ENCODE data around the gene SLC20A1. TPM values are rescaled to one million over a fixed set of nuclear protein-coding genes. Genes with fewer than 3 reads are reported as not detected.
A peak's percentile ranks its signal among the peaks of the same experiment; 100 is the strongest.

Gene SLC20A1
- polyA plus RNA-seq (2013, experiment 1 of 2), result 115 TPM
- polyA plus RNA-seq (2013, experiment 2 of 2), result 83.7 TPM

DNA sequence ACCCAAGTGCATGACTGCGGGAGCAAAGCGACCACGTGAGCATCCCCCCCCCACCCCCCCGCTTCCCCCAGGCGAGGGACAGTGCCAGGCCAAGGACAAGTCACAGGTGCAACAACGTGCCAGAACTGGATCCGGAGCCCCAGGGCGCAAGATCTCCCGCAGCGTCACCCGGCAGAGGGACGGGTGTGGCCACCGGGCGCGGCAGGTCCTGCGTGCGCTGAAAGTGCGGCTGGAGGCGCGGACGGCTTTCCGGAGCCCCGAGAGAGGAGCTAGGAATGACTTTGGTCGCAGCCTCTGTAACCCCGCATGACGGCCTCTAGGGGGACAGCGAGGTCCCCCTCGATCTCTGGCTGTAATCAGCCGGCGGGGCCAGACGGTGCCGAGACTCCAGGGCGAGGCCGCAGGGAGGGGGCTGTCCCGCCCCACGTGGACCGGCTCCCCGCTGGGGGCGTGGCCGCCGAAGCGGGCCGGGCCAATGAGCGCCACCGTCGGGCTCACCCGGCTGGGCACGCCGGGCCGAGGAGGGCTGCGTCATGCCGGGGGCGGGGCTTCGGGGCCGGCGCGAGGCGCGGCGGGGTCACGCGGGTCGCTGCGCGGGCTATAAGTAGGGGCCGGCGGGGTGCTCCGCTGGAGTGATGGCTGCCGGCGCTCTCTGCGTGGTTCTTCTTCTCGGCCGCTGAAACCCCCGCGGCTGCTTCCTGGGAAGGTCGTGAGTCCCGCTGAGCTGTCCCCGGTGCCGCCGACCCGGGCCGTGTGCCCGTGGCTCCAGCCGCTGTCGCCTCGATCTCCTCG is at the start of gene SLC20A1:
TSS of gene SLC20A1 (plus strand) at position 630 of the 792 bp plus-strand sequence. CDS start 890 bp downstream, outside the sequence.
- Histone ChIP-seq H3K4me3 (ENCODE audit: extremely low read depth, insufficient read depth, low read length, poor library complexity, severe bottlenecking) (peak within 1 kb of the TSS; percentile 95), H3K27ac (ENCODE audit: low read depth, low read length, severe bottlenecking) (peak within 1 kb of the TSS; percentile 86), H3K36me3 (ENCODE audit: control insufficient read depth, insufficient read depth, low read length) (peaks cover 39% of the 10 kb centered on the region), H3K4me1 (ENCODE audit: control insufficient read depth, insufficient read depth, low read length, poor library complexity, severe bottlenecking) (peaks cover 50% of the 10 kb centered on the region), H3K9me3 (ENCODE audit: control insufficient read depth, low read length) (no peaks in the 10 kb centered on the region)
- WGBS, 2 experiments (ENCODE audit: insufficient coverage in 2 of 2), result 0% methylated on average over 65 to 70 of the region's 87 CpGs

DNA sequence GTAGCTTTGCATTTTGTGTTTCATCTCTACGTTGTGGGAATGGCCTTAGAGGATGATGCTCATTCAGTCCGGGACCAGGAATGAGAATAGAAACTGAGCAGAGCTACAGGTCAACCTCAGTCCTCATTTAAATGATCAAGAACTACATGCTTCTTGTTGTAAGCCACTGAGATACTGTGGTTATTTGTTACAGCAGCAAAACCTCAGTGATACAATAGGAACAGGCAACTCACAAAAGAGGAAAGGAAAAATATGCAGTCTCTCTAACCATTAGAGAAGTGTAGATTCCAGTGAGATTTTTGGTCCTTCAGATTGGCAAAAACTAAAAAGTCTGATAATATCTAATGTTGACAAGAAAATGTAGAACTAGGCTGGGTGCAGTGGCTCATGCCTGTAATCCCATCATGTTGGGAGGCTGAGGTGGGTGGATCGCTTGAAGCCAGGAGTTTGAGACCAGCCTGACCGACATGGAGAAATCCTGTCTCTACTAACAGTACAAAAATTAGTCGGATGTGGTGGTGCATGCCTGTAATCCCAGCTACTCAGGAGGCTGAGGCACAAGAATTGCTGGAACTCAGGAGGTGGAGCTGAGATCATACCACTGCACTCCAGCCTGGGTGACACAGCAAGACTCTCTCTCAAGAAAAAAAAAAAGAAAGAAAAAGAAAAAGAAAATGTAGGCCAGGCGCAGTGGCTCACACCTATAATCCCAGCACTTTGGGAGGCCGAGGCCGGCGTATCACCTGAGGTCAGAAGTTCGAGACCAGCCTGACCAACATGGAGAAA is 48.0 kb upstream of the SLC20A1 start:
- no peaks in the 10 kb centered on the region for H3K4me1 ChIP-seq (ENCODE audit: control insufficient read depth, insufficient read depth, low read length, poor library complexity, severe bottlenecking)
- H3K9me3 ChIP-seq (ENCODE audit: control insufficient read depth, low read length), result no peaks in the 10 kb centered on the region
- H3K4me3 ChIP-seq (ENCODE audit: extremely low read depth, insufficient read depth, low read length, poor library complexity, severe bottlenecking), result no peak overlapping the region
- 94 to 97% methylated on average over 8 to 9 of the region's 10 CpGs for WGBS, 2 experiments (ENCODE audit: insufficient coverage in 2 of 2)
- no peak overlapping the region for H3K27ac ChIP-seq (ENCODE audit: low read depth, low read length, severe bottlenecking)
- H3K36me3 ChIP-seq (ENCODE audit: control insufficient read depth, insufficient read depth, low read length), result no peaks in the 10 kb centered on the region

GRCh38 chr2:112600634-112601033 is 45.1 kb upstream of the SLC20A1 start:
- Histone ChIP-seq H3K27ac (ENCODE audit: low read depth, low read length, severe bottlenecking) (no peak overlapping the region), H3K36me3 (ENCODE audit: control insufficient read depth, insufficient read depth, low read length) (no peaks in the 10 kb centered on the region), H3K4me1 (ENCODE audit: control insufficient read depth, insufficient read depth, low read length, poor library complexity, severe bottlenecking) (no peaks in the 10 kb centered on the region), H3K9me3 (ENCODE audit: control insufficient read depth, low read length) (no peaks in the 10 kb centered on the region), H3K4me3 (ENCODE audit: extremely low read depth, insufficient read depth, low read length, poor library complexity, severe bottlenecking) (no peak overlapping the region)
- WGBS, 2 experiments (ENCODE audit: insufficient coverage in 2 of 2), result 89 to 92% methylated on average over 3 of the region's 3 CpGs

DNA sequence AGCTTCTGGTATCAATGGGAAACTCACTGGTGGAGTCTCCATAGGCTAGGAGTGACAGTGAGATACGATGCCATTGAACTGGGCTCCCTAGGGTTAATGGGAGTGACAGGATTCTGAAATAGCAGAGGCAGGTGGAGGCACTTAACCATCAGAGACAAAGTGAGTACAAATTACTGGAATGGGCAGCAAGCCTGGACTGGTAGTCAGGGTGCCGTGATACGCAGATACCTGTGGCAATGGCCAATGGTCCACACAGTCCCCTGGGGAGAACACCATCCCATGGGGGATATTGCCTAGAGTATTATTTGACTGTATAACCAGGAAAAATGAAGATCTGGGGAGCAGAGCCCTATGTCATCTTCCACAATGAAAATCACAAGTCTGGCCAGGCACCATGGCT is 44.0 kb upstream of the SLC20A1 start:
- H3K4me3 ChIP-seq (ENCODE audit: extremely low read depth, insufficient read depth, low read length, poor library complexity, severe bottlenecking), result no peak overlapping the region
- 93 to 100% methylated on average over 3 of the region's 3 CpGs for WGBS, 2 experiments (ENCODE audit: insufficient coverage in 2 of 2)
- H3K4me1 ChIP-seq (ENCODE audit: control insufficient read depth, insufficient read depth, low read length, poor library complexity, severe bottlenecking), result no peaks in the 10 kb centered on the region

DNA sequence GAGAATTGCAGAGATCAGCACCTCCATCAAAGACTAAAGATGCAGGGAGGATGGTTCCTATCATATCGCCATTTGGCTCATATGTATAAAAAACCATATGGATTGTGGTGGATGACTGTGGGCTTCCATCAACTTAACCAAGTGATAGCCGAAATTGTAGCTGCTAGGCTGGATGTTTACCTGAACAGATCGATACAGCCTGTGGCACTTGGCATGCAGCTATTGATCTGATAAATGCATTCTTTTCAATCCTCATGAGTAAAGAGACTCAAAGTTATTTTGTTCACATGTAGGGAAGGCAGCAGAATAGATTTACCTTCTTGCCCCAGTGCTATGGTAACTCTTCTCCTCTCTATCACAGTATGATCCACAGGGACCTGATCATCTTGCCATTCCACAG is 42.8 kb upstream of the SLC20A1 start:
- Histone ChIP-seq H3K27ac (ENCODE audit: low read depth, low read length, severe bottlenecking) (no peak overlapping the region), H3K9me3 (ENCODE audit: control insufficient read depth, low read length) (no peaks in the 10 kb centered on the region), H3K4me1 (ENCODE audit: control insufficient read depth, insufficient read depth, low read length, poor library complexity, severe bottlenecking) (no peaks in the 10 kb centered on the region), H3K4me3 (ENCODE audit: extremely low read depth, insufficient read depth, low read length, poor library complexity, severe bottlenecking) (no peak overlapping the region), H3K36me3 (ENCODE audit: control insufficient read depth, insufficient read depth, low read length) (no peaks in the 10 kb centered on the region)
- WGBS, 2 experiments (ENCODE audit: insufficient coverage in 2 of 2), result 95% methylated on average over 2 of the region's 3 CpGs; no CpG with 5 or more reads in 1 of the 2 experiments

More for the DNA sequence above, 44.0 kb upstream of the SLC20A1 start:
- Histone ChIP-seq H3K36me3 (ENCODE audit: control insufficient read depth, insufficient read depth, low read length) (no peaks in the 10 kb centered on the region), H3K9me3 (ENCODE audit: control insufficient read depth, low read length) (no peaks in the 10 kb centered on the region), H3K27ac (ENCODE audit: low read depth, low read length, severe bottlenecking) (no peak overlapping the region)

DNA sequence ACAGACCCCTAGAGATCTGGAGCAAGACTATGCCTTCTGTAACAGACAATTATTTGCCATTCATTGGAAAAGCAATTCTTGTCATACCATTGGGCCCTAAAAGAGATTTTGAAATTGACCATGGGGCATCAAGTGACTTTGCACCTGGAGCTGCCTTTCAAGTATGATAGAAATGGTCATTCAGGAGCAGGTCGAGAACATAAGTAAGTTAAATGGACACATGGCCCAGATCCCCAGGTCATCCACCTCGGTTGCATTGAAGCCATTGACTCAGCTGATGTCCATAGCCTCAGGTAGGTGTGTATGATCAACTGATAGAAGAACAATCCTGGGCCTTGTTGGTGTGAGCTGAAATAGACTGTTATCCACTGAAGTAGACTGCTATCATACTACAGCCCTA is 42.0 kb upstream of the SLC20A1 start:
- Histone ChIP-seq H3K4me1 (ENCODE audit: control insufficient read depth, insufficient read depth, low read length, poor library complexity, severe bottlenecking) (no peaks in the 10 kb centered on the region), H3K27ac (ENCODE audit: low read depth, low read length, severe bottlenecking) (no peak overlapping the region), H3K4me3 (ENCODE audit: extremely low read depth, insufficient read depth, low read length, poor library complexity, severe bottlenecking) (no peak overlapping the region), H3K36me3 (ENCODE audit: control insufficient read depth, insufficient read depth, low read length) (no peaks in the 10 kb centered on the region), H3K9me3 (ENCODE audit: control insufficient read depth, low read length) (no peaks in the 10 kb centered on the region)
- 77 to 100% methylated on average over 2 of the region's 2 CpGs for WGBS, 2 experiments (ENCODE audit: insufficient coverage in 2 of 2)

GRCh38 chr2:112604952-112605351 is 40.8 kb upstream of the SLC20A1 start:
- H3K36me3 ChIP-seq (ENCODE audit: control insufficient read depth, insufficient read depth, low read length), result no peaks in the 10 kb centered on the region
- no peak overlapping the region for H3K4me3 ChIP-seq (ENCODE audit: extremely low read depth, insufficient read depth, low read length, poor library complexity, severe bottlenecking)
- H3K9me3 ChIP-seq (ENCODE audit: control insufficient read depth, low read length), result no peaks in the 10 kb centered on the region
- no peak overlapping the region for H3K27ac ChIP-seq (ENCODE audit: low read depth, low read length, severe bottlenecking)
- no peaks in the 10 kb centered on the region for H3K4me1 ChIP-seq (ENCODE audit: control insufficient read depth, insufficient read depth, low read length, poor library complexity, severe bottlenecking)
- 88 to 90% methylated on average over 3 to 4 of the region's 4 CpGs for WGBS, 2 experiments (ENCODE audit: insufficient coverage in 2 of 2)

GRCh38 chr2:112605926-112606325 is 39.8 kb upstream of the SLC20A1 start:
- H3K36me3 ChIP-seq (ENCODE audit: control insufficient read depth, insufficient read depth, low read length), result no peaks in the 10 kb centered on the region
- H3K27ac ChIP-seq (ENCODE audit: low read depth, low read length, severe bottlenecking), result no peak overlapping the region
- WGBS, 2 experiments (ENCODE audit: insufficient coverage in 2 of 2), result 84 to 88% methylated on average over 4 to 5 of the region's 5 CpGs
- no peaks in the 10 kb centered on the region for H3K9me3 ChIP-seq (ENCODE audit: control insufficient read depth, low read length)
- no peaks in the 10 kb centered on the region for H3K4me1 ChIP-seq (ENCODE audit: control insufficient read depth, insufficient read depth, low read length, poor library complexity, severe bottlenecking)
- no peak overlapping the region for H3K4me3 ChIP-seq (ENCODE audit: extremely low read depth, insufficient read depth, low read length, poor library complexity, severe bottlenecking)

DNA sequence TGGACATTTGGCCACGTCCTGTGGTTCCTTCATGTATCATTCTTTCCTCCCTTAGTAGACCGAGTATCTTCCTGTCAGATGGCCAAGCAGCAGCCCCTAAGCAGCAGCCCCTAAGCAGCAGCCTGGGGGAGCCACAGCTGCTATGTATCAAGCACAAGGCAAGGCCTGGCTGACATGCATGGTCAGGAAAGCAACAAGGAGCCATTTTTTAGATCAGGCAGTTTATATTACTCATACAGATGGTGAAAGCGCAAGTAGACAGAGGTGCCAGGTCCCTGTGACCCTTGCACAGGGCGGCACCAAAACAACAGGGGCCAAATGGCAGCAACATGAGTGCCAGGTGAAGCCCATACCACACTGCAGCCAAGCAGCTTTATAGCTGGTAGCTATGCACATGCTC is 39.2 kb upstream of the SLC20A1 start:
- H3K27ac ChIP-seq (ENCODE audit: low read depth, low read length, severe bottlenecking), result no peak overlapping the region

DNA sequence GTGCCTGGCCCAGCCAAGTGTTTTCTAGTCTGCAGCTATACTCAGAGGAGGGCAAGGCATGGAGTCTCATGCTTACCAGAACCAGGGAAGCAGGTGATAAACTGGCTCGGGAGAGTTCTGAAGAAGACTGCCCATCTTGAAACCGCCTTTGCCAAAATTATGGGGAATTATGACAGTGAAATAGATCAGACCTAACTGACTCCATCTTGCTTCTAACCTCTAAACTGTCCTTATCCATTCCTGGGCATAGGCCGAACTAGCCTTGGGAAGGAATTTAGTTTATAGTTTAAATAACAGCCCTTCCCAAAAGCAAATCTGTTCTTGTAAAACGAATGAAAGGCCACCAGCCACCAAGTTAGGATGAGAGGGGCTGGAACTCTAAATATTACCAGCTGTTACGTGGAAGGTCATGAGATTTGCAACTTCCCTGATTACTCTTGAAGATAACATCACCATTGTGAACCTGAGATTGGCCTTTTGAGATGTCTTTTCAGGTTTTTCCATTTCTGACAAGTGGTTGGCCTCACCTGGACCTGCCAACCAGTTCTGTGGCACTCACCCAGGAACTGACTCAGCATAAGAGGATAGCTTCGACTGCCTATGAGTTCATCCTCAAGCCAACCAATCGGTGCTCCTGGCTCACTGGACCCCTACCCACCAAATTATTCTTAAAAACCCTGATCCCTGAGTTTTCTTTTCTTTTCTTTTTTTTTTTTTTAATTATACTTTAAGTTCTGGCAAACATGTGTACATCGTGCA is 37.9 kb upstream of the SLC20A1 start:
- no peaks in the 10 kb centered on the region for H3K4me1 ChIP-seq (ENCODE audit: control insufficient read depth, insufficient read depth, low read length, poor library complexity, severe bottlenecking)
- H3K36me3 ChIP-seq (ENCODE audit: control insufficient read depth, insufficient read depth, low read length), result no peaks in the 10 kb centered on the region
- H3K27ac ChIP-seq (ENCODE audit: low read depth, low read length, severe bottlenecking), result no peak overlapping the region
- no peaks in the 10 kb centered on the region for H3K9me3 ChIP-seq (ENCODE audit: control insufficient read depth, low read length)
- H3K4me3 ChIP-seq (ENCODE audit: extremely low read depth, insufficient read depth, low read length, poor library complexity, severe bottlenecking), result no peak overlapping the region
- 87 to 90% methylated on average over 5 of the region's 8 CpGs for WGBS, 2 experiments (ENCODE audit: insufficient coverage in 2 of 2)

More for the DNA sequence above, 39.2 kb upstream of the SLC20A1 start:
- no peak overlapping the region for H3K4me3 ChIP-seq (ENCODE audit: extremely low read depth, insufficient read depth, low read length, poor library complexity, severe bottlenecking)
- no peaks in the 10 kb centered on the region for H3K36me3 ChIP-seq (ENCODE audit: control insufficient read depth, insufficient read depth, low read length)
- H3K4me1 ChIP-seq (ENCODE audit: control insufficient read depth, insufficient read depth, low read length, poor library complexity, severe bottlenecking), result no peaks in the 10 kb centered on the region
- H3K9me3 ChIP-seq (ENCODE audit: control insufficient read depth, low read length), result no peaks in the 10 kb centered on the region
- 91 to 96% methylated on average over 3 to 4 of the region's 4 CpGs for WGBS, 2 experiments (ENCODE audit: insufficient coverage in 2 of 2)

All from mesodermal cell (in vitro differentiated cells).